HG02840 (cell line): ENCODE data around the gene PTCH1.

Source experiments
- ATAC-seq: cut with Tn5 transposase; IDR thresholded peaks from one replicate; pipeline ENCODE4 v1.9.1; 2021; ENCODE audit warnings: mild to moderate bottlenecking, moderate library complexity, moderate number of reproducible peaks; ENCODE audit not compliant: unreplicated experiment, low FRiP score

Gene PTCH1

DNA sequence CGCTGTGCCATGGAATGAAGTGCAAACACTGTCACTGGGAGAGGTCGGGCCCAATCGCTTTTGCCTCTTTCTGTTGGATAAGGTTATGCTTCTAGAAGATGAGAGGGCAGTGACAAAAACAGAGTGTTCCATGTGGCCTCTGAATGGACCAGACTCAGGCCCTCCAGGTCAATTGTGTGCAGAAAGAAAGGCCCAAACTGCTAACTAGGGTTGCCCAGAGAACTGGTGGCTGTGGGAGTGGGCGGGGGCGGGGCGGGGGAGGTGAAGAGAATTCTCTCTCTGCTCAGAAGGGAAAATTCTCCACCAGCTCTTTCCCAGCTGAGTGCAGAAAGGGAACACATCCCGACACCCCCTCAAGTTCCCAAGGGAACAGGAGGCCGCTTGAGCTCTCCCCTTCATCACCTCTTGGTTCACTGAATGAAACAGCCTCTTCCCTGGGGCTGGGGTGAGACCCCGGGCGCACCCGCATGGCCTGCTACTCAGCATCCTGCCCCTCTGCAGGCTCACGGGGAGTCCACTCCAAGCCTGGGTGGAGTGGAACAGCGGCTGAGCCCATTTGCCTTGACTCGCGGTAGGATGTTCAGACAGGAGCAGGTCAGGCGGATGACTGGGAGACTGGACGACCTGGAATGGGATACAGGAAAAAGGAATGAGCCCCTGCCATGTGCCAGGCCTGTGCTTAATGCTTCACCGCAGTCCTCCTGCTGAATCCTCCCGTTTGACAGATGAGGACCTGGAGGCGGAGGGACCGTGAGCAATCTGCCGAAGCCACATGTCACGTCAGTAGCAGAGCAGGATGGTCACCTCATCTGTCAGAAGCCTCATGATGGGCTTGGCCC is 105.5 kb downstream of the PTCH1 start:
- no peak for ATAC-seq

DNA sequence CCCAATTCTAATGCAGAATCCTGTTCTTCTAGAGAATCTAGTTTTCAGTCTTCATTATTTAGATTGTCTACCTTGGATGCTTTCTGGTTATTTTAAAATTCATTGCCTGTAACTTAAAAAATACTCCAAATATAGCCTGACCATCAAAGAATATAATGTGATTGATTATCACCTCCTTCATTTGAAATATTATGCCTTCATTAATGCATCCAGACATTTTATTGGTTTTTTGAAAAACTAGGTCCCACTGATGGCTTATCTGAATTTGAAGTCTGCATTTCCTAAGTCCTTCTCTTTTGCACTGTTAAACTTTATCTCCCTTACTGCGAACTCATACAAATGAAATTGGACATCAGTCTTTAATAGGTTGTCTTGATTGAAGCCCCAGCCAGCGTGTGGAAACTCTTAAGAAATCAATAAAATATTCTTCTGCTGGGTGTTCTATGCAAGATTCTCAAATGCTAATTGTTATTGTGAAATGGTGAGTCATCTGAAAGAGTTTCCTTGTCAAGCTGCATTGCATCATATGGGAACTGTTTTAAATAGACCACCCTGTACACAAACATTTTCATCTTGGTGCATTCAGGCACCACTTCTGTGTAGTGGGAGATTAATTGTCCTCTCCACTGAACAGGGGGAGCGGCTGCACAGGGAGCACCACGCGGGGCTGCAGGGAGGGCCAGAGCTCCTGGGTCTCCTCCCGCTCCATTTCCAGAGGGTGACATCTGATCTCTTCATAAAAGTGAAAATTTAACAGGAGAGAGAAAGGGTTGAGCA is 106.9 kb downstream of the PTCH1 start:
- ATAC-seq = no peak

DNA sequence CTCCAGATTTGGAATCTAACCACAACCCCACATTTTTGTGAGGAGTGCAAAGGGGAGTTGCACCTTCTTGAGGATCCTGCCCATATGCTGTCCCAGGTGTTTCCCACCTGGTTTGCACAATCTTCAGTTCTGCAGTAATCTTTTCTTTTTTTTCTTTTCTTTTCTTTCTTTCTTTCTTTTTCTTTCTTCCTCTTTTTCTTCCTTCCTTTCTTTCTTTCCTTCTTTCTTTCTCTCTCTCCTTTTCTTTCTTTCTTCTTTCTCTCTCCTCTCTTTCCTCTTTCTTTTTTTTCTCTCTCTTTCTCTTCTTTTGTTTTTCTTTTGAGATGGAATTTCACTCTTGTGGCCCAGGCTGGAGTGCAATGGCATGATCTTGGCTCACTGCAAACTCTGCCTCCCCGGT is 109.2 kb downstream of the PTCH1 start:
- ATAC-seq = no peak

DNA sequence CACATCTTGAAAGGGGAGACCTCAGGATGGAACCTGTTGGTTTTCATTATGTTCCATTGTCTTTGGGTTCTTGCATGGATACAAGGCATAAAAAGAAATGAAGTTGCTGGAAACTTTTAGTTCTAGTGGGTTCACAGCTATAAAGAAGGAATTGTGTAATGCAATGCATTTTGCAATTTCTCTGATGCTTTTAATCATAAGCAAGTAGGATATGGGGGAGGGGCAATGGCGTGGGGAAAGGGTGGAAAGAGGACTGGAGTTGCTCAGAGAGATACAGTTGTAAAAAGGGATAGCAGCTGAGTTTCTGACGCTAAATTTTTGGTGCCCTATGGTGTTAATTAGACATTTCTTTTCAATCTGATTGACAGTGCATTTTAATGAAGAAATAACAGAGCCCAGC is 110.7 kb downstream of the PTCH1 start:
- no peak for ATAC-seq

DNA sequence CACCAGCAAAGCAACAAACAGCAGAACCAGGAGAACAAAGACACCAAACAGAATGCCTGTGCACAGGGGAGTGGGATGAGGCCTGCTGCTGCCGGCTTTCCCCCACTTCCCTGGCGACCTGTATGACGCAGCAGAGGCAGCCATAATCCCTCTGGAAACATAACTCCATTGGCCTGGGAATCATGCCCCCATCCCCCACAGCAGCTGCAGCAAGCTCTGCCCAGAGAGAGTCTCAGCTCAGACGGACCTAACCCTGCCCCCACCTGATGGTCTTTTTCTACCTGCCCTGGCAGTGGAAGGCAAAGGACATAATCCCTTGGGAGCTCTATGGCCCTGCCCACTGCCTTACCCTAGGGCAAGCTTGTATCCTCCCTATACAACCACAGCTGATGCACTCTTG is 117.5 kb downstream of the PTCH1 start:
- no peak for ATAC-seq
